GM20431 (cell line): ENCODE measurements around the gene KIF19.
"Not testable (repeated sequence)": the region's sequence is repeated elsewhere in the genome, so short reads cannot be mapped to it uniquely, and the experiment has no call there.

Experiments
- in situ Hi-C: fragments of 300-500 bp; cut with MseI, MboI; formaldehyde crosslinking; loops from one replicate; pipeline ENCODE4 v1.15.0; 2020; ENCODE audit warnings: low sequenced_read_pairs; ENCODE audit not compliant: unreplicated experiment

Gene KIF19, protein sequence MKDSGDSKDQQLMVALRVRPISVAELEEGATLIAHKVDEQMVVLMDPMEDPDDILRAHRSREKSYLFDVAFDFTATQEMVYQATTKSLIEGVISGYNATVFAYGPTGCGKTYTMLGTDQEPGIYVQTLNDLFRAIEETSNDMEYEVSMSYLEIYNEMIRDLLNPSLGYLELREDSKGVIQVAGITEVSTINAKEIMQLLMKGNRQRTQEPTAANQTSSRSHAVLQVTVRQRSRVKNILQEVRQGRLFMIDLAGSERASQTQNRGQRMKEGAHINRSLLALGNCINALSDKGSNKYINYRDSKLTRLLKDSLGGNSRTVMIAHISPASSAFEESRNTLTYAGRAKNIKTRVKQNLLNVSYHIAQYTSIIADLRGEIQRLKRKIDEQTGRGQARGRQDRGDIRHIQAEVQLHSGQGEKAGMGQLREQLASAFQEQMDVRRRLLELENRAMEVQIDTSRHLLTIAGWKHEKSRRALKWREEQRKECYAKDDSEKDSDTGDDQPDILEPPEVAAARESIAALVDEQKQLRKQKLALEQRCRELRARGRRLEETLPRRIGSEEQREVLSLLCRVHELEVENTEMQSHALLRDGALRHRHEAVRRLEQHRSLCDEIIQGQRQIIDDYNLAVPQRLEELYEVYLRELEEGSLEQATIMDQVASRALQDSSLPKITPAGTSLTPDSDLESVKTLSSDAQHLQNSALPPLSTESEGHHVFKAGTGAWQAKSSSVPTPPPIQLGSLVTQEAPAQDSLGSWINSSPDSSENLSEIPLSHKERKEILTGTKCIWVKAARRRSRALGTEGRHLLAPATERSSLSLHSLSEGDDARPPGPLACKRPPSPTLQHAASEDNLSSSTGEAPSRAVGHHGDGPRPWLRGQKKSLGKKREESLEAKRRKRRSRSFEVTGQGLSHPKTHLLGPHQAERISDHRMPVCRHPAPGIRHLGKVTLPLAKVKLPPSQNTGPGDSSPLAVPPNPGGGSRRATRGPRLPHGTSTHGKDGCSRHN

DNA sequence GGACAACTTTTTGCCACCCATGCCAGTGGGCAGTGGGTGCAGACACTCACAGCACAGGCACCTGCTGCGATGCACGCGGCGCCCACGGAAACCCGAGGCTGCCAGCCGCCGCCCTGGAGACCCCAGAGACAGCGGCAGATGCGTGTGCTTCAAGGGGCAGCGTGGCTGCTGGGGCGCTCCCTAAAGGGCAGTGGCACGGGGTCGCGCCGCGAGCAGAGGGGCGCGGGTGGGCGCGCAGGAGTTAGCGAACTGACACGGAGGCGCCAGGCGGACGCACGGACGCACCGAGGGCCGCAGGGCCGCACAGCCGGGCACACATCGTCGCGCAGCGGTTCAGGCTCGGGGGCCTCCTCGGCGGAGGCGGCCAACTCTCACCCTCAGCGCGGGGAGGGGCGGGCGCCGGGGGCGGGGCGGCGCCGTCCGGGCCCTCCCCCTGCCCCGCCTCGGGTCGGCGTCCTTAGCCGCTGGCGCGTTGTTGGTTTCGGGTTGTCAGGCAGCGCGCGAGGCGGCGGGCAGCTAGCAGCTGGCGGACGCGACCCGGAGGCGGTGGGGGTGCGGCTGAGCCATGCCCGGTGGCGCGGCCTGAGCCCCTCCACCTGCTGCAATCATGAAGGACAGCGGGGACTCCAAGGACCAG is at the start of gene KIF19:
TSS of gene KIF19 (plus strand) at position 484 of the 637 bp plus-strand sequence. CDS start at position 608, 124 bp downstream.
- in situ Hi-C loops, result no loop called here

DNA sequence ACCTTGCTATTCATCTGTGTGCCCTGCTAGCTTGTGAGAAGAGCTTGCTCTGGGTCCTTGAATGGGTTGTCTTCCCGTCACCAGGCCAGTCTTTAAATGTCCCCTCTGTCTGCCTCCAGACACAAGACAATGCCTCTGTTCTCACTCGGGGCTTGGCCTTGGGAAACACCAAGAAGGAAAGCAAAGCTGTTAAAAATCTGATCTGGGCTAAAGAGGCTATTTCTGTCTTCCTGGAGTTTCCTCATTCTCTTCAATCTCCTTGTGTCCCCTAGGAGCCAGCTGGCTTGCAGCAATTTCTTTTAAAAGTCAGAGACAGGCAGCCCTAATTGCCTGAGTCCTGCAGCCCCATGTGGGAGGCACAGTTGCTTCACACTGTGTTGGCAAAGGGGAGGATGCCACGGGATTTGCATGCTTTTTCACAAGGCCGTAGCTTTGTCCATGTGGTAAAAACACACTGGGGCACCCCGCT is 49.5 kb upstream of the KIF19 start:
- in situ Hi-C loops, result no loop called here

DNA sequence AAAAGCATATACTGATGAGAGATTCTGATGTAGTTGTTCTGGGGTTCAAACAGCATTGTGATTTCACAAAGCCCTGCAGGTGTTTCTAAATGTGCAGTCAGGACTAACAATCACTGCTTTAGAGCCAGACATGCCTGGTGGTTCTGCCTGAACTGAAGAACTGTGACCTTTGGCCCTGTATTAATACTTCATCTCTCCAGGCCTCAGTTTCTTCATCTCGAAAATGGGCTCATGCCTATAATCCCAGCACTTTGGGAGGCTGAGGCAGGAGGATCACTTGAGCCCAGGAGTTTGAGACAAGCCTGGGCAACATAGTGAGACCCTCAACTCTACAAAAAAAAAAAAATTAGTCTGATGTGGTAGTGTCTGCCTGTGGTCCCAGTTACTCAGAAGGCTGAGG is 48.1 kb upstream of the KIF19 start:
- in situ Hi-C loops, result no loop called here

DNA sequence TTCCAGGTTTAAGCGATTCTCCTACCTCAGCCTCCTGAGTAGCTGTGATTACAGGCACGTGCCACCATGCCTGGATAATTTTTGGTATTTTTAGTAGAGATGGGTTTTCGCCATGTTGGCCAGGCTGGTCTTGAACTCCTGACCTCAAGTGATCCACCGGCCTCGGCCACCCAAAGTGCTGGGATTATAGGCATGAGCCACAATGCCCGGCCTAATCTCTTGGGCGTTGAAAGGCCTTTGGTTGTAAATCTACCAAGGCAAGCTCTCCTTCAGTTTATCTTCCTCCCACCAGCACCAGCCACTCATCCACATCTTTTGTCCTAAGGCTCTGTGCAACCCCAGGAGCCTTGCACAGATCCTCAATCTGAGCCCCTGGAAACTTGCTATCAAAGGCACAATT is 46.4 kb upstream of the KIF19 start:
- in situ Hi-C loops, result not testable (repeated sequence)

DNA sequence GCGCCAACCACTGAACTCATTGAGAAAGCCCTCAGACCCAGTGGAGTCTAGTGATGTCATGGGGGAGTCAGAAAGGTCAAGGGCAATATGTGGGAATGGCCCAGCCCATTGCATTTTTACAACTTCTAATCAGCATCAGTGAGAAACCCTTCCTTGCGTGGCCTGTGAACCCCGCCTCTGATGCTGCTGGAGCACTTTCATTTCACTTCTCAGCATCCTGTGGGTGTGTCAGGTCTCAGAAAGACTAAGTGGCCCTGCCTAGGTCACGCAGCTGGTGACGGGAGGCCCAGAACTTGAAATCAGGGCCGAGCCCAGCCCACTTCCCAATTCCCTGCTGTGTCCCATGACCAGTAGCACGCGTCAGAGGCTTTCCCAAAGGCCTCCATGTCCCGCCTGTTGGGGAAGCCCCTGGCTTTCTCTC is 45.9 kb upstream of the KIF19 start:
- in situ Hi-C loops, result no loop called here

DNA sequence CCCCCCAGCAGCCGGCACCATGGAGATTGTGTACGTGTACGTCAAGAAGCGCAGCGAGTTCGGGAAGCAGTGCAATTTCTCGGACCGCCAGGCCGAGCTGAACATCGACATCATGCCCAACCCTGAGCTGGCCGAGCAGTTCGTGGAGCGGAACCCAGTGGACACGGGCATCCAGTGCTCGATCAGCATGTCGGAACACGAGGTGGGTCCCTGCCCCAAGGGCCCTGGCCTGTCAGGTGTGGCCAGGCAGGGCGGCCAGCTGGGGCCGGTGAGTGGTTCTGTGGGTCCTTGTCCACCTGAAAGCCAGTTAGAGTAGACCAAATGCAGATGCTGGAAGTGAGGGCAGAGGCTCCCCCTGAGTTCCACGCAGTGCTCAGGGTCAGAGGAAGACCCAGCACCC is 44.2 kb upstream of the KIF19 start:
- in situ Hi-C loops, result no loop called here

DNA sequence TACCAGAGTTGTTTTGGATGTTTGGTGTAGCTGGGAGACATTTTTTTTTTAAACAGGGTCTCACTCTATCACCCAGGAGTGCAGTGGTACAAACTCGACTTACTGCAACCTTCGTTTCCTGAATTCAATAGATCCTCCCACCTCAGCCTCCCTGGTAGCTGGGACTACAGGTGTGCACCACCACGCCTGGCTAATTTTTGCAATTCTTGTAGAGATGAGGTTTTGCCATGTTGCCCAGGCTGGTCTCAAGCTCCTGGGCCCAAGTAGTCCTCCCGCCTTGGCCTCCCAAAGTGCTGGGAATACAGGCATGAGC is 43.8 kb upstream of the KIF19 start:
- in situ Hi-C loops, result not testable (repeated sequence)

DNA sequence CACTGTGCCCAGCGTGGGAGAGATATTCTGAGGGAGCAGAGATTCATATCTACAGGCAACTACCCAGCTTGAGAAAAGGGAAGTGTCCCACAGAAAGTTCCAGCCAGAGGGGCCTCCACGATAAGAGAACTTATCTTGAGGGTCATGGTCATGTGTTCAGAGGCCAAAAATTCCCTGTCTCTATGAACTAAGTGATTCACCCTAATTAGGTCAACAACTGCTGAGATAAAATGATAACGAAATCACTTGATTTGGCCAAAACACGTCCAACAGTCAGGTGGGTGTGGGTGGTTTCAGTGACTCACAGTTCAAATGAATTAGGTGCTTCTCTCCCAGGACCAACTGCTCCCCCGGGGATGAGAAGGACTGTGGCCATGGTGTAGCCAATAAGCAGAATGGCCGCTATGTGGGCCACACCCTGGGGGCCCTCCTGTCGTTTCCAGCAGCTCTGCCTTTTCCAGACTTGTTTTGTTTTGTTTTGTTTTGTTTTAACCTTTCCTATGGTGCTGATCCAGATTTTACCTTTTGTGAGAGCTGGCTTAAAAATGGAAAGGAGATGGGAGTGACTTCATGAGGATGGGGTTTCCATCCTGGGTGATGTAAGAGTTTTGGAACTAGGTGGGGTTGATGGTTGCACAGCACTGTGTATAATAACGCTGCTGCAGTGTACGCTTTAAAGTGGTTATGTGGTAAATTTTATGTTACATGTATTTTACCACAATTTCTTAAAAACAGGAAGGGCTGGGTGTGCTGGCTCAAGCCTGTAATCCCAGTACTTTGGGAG is 43.2 kb upstream of the KIF19 start:
- in situ Hi-C loops, result no loop called here

DNA sequence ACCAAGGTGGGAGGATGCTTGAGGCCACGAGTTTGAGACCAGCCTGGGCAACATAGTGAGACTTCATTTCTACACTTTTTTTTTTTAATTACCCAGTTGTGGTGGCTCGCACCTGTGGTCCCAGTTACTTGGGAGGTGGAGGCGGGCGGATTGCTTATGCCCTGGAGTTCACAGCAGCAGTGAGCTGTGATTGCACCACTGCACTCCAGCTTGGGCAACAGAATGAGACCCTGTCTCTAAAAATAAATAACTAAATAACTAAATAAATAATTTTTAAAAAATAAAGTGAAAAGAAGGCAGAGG is 42.7 kb upstream of the KIF19 start:
- in situ Hi-C loops, result no loop called here

DNA sequence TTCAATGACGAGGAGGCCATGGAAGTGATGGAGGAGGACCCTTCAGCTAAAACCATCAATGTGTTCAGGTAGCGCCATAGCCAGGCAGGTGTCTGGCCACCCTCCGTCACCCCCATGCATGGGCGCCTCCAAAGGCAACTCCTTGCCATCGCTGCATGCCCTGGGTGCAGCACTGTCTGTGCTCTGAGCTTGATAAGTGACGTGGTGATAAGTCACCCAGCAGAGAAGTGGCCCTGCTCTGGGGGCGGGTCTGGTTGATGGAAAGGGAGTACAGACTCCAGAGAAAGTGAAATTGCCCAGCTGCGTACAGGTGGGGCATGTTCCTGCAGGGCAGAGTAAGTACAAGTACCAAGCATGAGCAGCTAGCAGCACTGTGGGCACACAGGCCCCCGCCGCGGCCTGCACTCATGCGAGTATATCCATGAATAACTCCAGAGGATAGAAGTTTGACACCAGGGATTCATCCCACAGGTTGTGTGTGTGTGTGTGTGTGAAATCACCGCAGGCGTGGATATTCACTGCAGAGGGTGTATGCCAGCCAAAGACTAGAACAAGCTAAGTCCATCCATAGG is 38.9 kb upstream of the KIF19 start:
- in situ Hi-C loops, result no loop called here

DNA sequence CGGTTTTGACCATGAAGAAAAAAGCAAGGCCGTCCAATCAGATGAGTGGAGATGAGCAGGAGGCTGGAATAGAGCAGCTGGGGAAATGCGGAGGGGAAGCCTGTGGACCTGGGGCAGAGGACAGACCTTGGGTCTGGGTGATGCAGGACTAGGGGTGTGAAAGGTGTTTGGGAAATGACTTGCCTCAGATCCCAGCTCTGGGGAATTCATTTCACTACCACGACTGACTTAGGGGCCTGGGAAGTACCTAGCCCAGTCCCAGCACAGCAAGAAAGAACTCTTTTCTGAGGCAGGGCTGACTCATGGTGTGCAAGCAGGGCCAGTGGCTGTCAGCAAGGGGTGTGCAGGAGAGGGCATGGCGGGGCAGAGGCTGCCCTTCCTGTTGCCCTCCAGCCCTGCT is 37.2 kb upstream of the KIF19 start:
- in situ Hi-C loops, result no loop called here

DNA sequence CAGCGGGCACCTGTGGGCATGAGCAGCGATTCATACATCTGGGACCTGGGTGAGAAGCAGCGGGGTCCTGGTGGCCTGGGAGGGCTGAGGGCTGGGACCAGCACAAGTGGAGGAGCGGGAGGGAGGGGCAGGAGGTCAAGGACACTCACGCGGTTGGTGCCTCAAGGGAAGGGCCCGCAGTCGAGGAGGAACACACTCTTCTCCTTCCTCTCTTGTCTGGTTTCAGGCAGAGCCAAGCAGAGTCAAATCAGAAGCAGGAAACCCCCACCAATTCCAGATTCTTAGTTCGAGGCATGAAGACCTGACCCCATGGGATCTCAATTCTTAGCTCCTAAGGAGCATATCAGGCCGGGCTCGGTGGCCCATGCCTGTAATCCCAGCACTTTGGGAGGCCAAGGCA is 36.3 kb upstream of the KIF19 start:
- in situ Hi-C loops, result no loop called here

DNA sequence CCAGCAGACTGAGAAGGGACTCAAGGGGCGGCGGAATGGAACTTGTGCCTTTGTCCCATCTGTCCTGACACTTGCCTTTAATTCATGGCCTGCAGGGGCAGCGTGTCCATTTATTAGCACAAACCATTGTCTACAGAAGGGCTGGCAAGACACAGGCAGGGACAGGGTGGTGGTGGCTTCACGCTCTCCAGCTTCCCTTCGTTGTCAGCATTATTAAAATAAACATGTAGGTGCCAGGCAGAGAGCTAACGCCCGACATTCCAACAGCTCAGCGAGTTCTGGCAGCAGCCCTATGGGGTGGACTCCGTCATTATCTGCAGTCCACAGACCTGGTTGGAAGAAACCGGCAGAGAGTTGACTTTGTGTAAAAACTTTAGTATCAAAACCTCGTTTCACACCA is 35.7 kb upstream of the KIF19 start:
- in situ Hi-C loops, result no loop called here

DNA sequence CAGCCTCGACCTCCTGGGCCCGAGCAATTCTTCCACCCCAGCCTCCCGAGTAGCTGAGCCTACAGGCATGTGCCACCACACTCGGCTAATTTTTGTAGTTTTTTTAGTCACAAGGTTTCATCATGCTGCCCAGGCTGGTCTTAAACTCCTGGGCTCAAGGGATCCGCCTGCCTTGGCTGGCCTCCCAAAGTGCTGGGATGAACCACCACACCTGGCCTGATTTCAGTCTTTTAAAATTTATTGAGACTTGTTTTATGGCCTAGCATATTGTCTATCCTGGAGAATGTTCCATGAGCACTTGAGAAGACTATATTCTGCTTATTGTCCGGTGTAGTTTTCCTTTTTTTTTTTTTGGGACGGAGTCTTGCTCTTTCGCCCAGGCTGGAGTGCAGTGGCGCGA is 33.5 kb upstream of the KIF19 start:
- in situ Hi-C loops, result no loop called here

DNA sequence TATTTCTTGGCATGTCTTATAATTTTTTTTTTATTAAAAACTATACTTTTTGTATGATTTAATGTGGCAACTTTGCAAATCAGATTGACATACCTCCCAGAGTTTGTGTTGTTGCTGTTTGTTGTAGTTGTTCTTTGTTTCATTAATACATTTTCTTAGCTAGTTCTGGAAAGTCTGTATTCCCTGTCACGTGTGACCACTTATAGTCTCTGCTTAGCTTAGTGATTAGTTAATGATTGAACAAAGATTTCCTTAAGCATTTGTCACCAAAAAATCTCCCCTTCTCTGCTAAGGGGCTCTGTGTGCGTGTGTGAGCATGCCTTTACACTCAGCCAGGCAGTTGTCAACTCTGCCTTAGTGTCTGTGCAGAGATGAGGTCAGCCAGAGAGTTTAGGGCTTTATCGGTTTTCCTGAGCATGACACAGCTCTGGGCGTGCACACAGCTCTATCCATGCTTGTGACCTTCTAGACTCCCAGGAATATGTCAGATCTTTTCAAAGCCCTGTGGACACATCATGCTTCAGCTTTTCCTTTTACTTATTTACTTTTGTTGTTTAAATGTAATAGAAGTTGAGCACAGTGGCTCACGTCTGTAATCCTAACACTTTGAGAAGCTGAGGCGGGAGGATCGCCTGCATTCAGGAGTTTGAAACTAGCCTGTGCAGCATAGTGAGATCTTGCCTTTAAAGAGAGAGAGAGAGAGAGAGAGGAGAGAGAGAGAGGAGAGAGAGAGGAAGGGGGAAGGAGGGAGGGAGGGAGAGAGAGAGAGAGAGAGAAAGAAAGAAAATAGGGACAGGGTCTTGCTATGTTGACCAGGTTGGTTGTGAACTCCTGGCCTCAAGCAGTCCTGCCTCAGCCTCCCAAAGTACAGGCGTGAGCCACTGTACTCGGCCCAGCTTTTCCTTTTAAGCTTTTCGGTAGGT is 30.1 kb upstream of the KIF19 start:
- in situ Hi-C loops, result no loop called here

DNA sequence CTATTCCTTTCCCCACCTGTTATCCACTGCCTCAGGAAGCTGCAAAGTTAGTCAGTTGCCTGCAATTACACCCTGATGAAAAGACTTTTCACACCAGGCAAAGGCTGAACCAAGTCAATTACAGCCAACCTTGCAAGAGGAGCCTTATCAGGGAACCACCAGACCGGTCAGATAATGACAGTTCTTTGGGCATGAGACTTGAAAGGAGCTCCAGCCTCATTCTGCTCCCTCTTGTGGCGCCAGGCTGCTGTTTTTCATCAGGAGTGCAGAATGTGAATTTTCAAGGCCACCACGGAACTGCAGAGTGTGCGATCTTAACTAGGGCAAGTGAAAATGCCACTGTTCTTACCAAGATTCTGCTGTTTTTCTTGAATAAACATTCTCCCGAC is 29.5 kb upstream of the KIF19 start:
- in situ Hi-C loops, result no loop called here

DNA sequence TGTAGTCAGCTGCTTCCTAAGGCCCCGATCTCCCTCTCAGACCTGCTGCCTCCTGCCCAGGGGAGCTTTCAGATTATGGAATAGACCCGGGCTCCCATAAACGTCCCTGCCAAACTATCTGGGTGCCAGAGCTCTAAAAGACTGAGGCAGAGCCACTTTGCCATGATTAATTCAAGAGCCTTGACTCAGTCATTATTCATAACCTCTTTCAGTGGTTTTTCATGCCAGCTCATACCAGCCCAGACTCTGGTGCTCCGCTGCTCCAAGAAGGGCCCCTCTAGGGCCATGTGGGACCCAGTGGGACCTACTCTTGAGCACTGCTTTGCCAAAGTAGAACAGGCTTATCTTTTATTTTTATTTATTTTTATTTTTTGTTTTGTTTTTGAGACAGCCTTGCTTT is 28.1 kb upstream of the KIF19 start:
- in situ Hi-C loops, result no loop called here

DNA sequence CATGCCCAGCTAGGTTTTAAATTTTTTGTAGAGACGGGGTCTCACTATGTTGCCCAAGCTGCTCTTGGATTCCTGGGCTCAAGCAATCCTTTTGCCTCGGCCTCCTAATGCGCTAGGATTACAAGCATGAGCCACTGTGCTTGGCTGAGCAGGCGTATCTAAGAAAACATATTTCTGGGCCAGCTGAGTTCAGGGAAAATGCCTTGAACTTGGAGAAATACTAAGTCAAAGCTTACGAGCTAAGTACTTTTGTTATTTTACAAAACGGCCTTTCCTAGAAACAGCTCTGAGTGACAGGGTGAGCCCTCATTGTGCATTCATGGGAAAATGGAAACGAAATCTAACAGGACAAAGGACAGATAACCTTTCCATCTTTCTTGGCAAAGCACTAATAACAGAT is 27.2 kb upstream of the KIF19 start:
- in situ Hi-C loops, result no loop called here
